HTERT RPE-1 (cell line): ENCODE results near the gene ZNF32.

Experiments used
- in situ Hi-C: fragments of 300-500 bp; cut with MboI; formaldehyde crosslinking; loops from 4 replicates; pipeline ENCODE4 v1.14.3; 2020; ENCODE audit warnings: low sequenced_read_pairs

Gene ZNF32

GRCh38 chr10:43648398-43649184 lies at the start of gene ZNF32:
Gene ZNF32, minus strand, starts transcription at chr10:43648881. Its CDS starts 2,748 bp downstream, at chr10:43646133.
- in situ Hi-C loops, result no loop called here

GRCh38 chr10:43698156-43698555 lies 49.5 kb upstream of the ZNF32 start:
- in situ Hi-C loops, result no loop called here

GRCh38 chr10:43696909-43697483 lies 48.3 kb upstream of the ZNF32 start:
- in situ Hi-C loops, result no loop called here

- in situ Hi-C loops, result no loop called here
These were observed 47.0 kb upstream of the ZNF32 start for GRCh38 chr10:43695730-43696129.

GRCh38 chr10:43695321-43695720 lies 46.6 kb upstream of the ZNF32 start:
- in situ Hi-C loops, result no loop called here

GRCh38 chr10:43694526-43694925 lies 45.8 kb upstream of the ZNF32 start:
- in situ Hi-C loops, result no loop called here

GRCh38 chr10:43693602-43694001 lies 44.9 kb upstream of the ZNF32 start:
- in situ Hi-C loops, result no loop called here

GRCh38 chr10:43692051-43692825 lies 43.6 kb upstream of the ZNF32 start:
- in situ Hi-C loops, result no loop called here

GRCh38 chr10:43691485-43691884 lies 42.8 kb upstream of the ZNF32 start:
- in situ Hi-C loops, result no loop called here

GRCh38 chr10:43689955-43690771 lies 41.5 kb upstream of the ZNF32 start:
- in situ Hi-C loops, result no loop called here

- in situ Hi-C loops, result no loop called here
These were observed 40.9 kb upstream of the ZNF32 start for GRCh38 chr10:43689618-43689954.

- in situ Hi-C loops, result no loop called here
These were observed 40.4 kb upstream of the ZNF32 start for GRCh38 chr10:43689007-43689491.

GRCh38 chr10:43688348-43688892 lies 39.7 kb upstream of the ZNF32 start:
- in situ Hi-C loops, result no loop called here

GRCh38 chr10:43687373-43687772 lies 38.7 kb upstream of the ZNF32 start:
- in situ Hi-C loops, result no loop called here

- in situ Hi-C loops, result no loop called here
These were observed 37.7 kb upstream of the ZNF32 start for GRCh38 chr10:43686414-43686813.

GRCh38 chr10:43685744-43686143 lies 37.1 kb upstream of the ZNF32 start:
- in situ Hi-C loops, result no loop called here

GRCh38 chr10:43684292-43684559 lies 35.5 kb upstream of the ZNF32 start:
- in situ Hi-C loops, result no loop called here

GRCh38 chr10:43683451-43684291 lies 35.0 kb upstream of the ZNF32 start:
- in situ Hi-C loops, result no loop called here

- in situ Hi-C loops, result no loop called here
These were observed 34.3 kb upstream of the ZNF32 start for GRCh38 chr10:43682956-43683355.

GRCh38 chr10:43681721-43682120 lies 33.0 kb upstream of the ZNF32 start:
- in situ Hi-C loops, result no loop called here
